Mesenchymal stem cell (in vitro differentiated cells and primary cell): ENCODE data around the gene DAB1.
A peak's percentile ranks its signal among the peaks of the same experiment; 100 is the strongest.

Experiments used
- DNase-seq: peaks from one replicate; pipeline ENCODE4 v3.0.0-alpha.2; 2013
- H2AFZ ChIP-seq: one replicate; pipeline ENCODE4 v1.6.1; 2013; ENCODE audit warnings: low read depth, mild to moderate bottlenecking, control low read depth, inconsistent platforms, low read length, moderate library complexity
- H2AK5ac ChIP-seq: 2 replicates; pipeline ENCODE4 v1.6.1; 2013; ENCODE audit warnings: low read length, moderate library complexity, mild to moderate bottlenecking, inconsistent platforms; ENCODE audit not compliant: severe bottlenecking
- H2BK120ac ChIP-seq: one replicate; pipeline ENCODE4 v1.6.1; 2013; ENCODE audit warnings: low read depth, mild to moderate bottlenecking, inconsistent platforms, low read length, moderate library complexity
- H2BK12ac ChIP-seq, 2 experiments: one replicate each; pipeline ENCODE4 v1.6.1; 2013; ENCODE audit warnings: inconsistent platforms in 2 of 2, low read length in 2 of 2, mild to moderate bottlenecking in 2 of 2, moderate library complexity in 2 of 2, control low read depth in 1 of 2
- H2BK15ac ChIP-seq: one replicate; pipeline ENCODE4 v1.6.1; 2013; ENCODE audit warnings: mild to moderate bottlenecking, low read depth, inconsistent platforms; ENCODE audit not compliant: poor library complexity, severe bottlenecking
- H2BK5ac ChIP-seq: 2 replicates; pipeline ENCODE4 v1.6.1; 2013; ENCODE audit warnings: low read depth, mild to moderate bottlenecking, low read length, control low read depth, inconsistent platforms; ENCODE audit not compliant: poor library complexity, severe bottlenecking
- H3K14ac ChIP-seq, 2 experiments: one replicate each; pipeline ENCODE4 v1.6.1; 2013; ENCODE audit warnings: inconsistent platforms in 2 of 2, low read length in 2 of 2, control low read depth in 1 of 2, mild to moderate bottlenecking in 1 of 2, moderate library complexity in 1 of 2
- H3K18ac ChIP-seq, 2 experiments: one replicate each; pipeline ENCODE4 v1.6.1; 2013; ENCODE audit warnings: inconsistent platforms in 2 of 2, low read length in 2 of 2, control low read depth in 1 of 2, low read depth in 1 of 2, mild to moderate bottlenecking in 1 of 2
- H3K23ac ChIP-seq, 2 experiments: one replicate each; pipeline ENCODE4 v1.6.1; 2013; ENCODE audit warnings: inconsistent platforms in 2 of 2, low read length in 2 of 2, mild to moderate bottlenecking in 2 of 2, moderate library complexity in 2 of 2, control low read depth in 1 of 2
- H3K27ac ChIP-seq: 2 replicates; pipeline ENCODE4 v1.5.1; 2013; ENCODE audit warnings: mild to moderate bottlenecking, moderate library complexity, low read length, control low read depth, inconsistent platforms; ENCODE audit not compliant: poor library complexity, severe bottlenecking
- H3K27me3 ChIP-seq, 2 experiments: 2 replicates each; pipeline versions ENCODE4 v1.6.1 to v1.7.0; 2013; ENCODE audit warnings: low read length in 2 of 2, mild to moderate bottlenecking in 2 of 2, moderate library complexity in 2 of 2, control low read depth in 1 of 2, inconsistent platforms in 1 of 2; ENCODE audit not compliant: control insufficient read depth in 1 of 2, insufficient read depth in 1 of 2
- H3K36me3 ChIP-seq, 2 experiments: 2 replicates each; pipeline versions ENCODE4 v1.6.1 to v1.7.0; 2013; ENCODE audit warnings: low read length in 2 of 2, control low read depth in 1 of 2, inconsistent platforms in 1 of 2, low read depth in 1 of 2, mild to moderate bottlenecking in 1 of 2; ENCODE audit not compliant: insufficient read depth in 2 of 2, control insufficient read depth in 1 of 2
- H3K4ac ChIP-seq, 2 experiments: one replicate each; pipeline ENCODE4 v1.6.1; 2013; ENCODE audit warnings: inconsistent platforms in 2 of 2, low read length in 2 of 2, mild to moderate bottlenecking in 2 of 2, moderate library complexity in 2 of 2, control low read depth in 1 of 2, low read depth in 1 of 2
- H3K4me1 ChIP-seq: 2 replicates; pipeline ENCODE4 v1.6.1; 2013; ENCODE audit warnings: low read depth, low read length, control low read depth; ENCODE audit not compliant: control insufficient read depth, insufficient read depth
- H3K4me2 ChIP-seq: 2 replicates; pipeline ENCODE4 v1.6.1; 2013; ENCODE audit warnings: low read length, mild to moderate bottlenecking, inconsistent platforms; ENCODE audit not compliant: poor library complexity, severe bottlenecking
- H3K4me3 ChIP-seq, 2 experiments: 2 replicates each; pipeline versions ENCODE4 v1.5.1 to v1.7.0; 2013; ENCODE audit warnings: low read length in 2 of 2, mild to moderate bottlenecking in 2 of 2, control low read depth in 1 of 2, low read depth in 1 of 2; ENCODE audit not compliant: insufficient read depth in 1 of 2
- H3K79me1 ChIP-seq: replicated peaks from 2 replicates; pipeline ENCODE4 v1.6.1; 2013; ENCODE audit warnings: mild to moderate bottlenecking, control low read depth, low read length, inconsistent platforms; ENCODE audit not compliant: poor library complexity, severe bottlenecking
- H3K9ac ChIP-seq: 2 replicates; pipeline ENCODE4 v1.7.0; 2013; ENCODE audit warnings: mild to moderate bottlenecking, low read length, moderate library complexity
- H3K9me3 ChIP-seq: 2 replicates; pipeline ENCODE4 v1.7.0; 2013; ENCODE audit warnings: mild to moderate bottlenecking, low read length; ENCODE audit not compliant: control insufficient read depth
- H4K8ac ChIP-seq: one replicate; pipeline ENCODE4 v1.6.1; 2013; ENCODE audit warnings: inconsistent platforms, mild to moderate bottlenecking, low read length, moderate library complexity
- H4K91ac ChIP-seq: one replicate; pipeline ENCODE4 v1.6.1; 2013; ENCODE audit warnings: mild to moderate bottlenecking, low read length, inconsistent platforms
- WGBS: methylation state at CpG from one replicate; pipeline ENCODE4 v1.1.7; 2013; ENCODE audit warnings: mixed read lengths; 5-methylcytosine and 5-hydroxymethylcytosine counted together

DAB1 gene

GRCh38 chr1:57138432-57139078 is 285.3 kb downstream of the DAB1 start:
- Histone ChIP-seq H3K9me3 (no peaks in the 10 kb centered on the region), H3K4me3 (no peak overlapping the region), H2BK12ac (no peak overlapping the region), H3K27ac (no peak overlapping the region), H2AFZ (no peak overlapping the region), H3K18ac (no peak overlapping the region), H3K79me1 (no peaks in the 10 kb centered on the region), H3K36me3 (no peaks in the 10 kb centered on the region), H3K27me3 (no peaks in the 10 kb centered on the region), H2BK15ac (no peak overlapping the region), H2AK5ac (no peak overlapping the region), H3K4me2 (no peak overlapping the region), H2BK5ac (no peak overlapping the region), H2BK120ac (no peak overlapping the region), H4K8ac (no peak overlapping the region), H3K4ac (no peak overlapping the region), H4K91ac (no peak overlapping the region), H3K23ac (no peak overlapping the region), H3K9ac (no peak overlapping the region), H3K4me1 (no peaks in the 10 kb centered on the region), H3K14ac (no peak overlapping the region)
- 93% methylated on average over 1 of the region's 2 CpGs for WGBS
- no peak for DNase-seq

GRCh38 chr1:57137980-57138379 is 285.9 kb downstream of the DAB1 start:
- WGBS = 65% methylated on average over 2 of the region's 2 CpGs
- no peak overlapping the region for H2BK120ac ChIP-seq

GRCh38 chr1:57134803-57135202 is 289.1 kb downstream of the DAB1 start:
- Histone ChIP-seq H2BK12ac (no peak overlapping the region), H2AK5ac (no peak overlapping the region)
- WGBS = no CpG with 5 or more reads among the region's 1 CpG

More at GRCh38 chr1:57137980-57138379, 285.9 kb downstream of the DAB1 start:
- Histone ChIP-seq H3K23ac (no peak overlapping the region), H3K36me3 (no peaks in the 10 kb centered on the region), H2BK12ac (no peak overlapping the region), H2AK5ac (no peak overlapping the region), H3K9ac (no peak overlapping the region), H3K9me3 (no peaks in the 10 kb centered on the region), H3K4me3 (no peak overlapping the region), H3K18ac (no peak overlapping the region), H3K27ac (no peak overlapping the region), H3K27me3 (no peaks in the 10 kb centered on the region), H3K4me1 (no peaks in the 10 kb centered on the region), H4K8ac (no peak overlapping the region), H3K4ac (no peak overlapping the region), H2BK15ac (no peak overlapping the region), H4K91ac (no peak overlapping the region), H2BK5ac (no peak overlapping the region), H3K4me2 (no peak overlapping the region), H3K79me1 (no peaks in the 10 kb centered on the region), H2AFZ (no peak overlapping the region), H3K14ac (no peak overlapping the region)
- DNase-seq = no peak

GRCh38 chr1:57133686-57134085 is 290.2 kb downstream of the DAB1 start:
- WGBS = no CpG with 5 or more reads among the region's 1 CpG

More at GRCh38 chr1:57134803-57135202, 289.1 kb downstream of the DAB1 start:
- H3K27ac ChIP-seq = no peak overlapping the region
- H3K9ac ChIP-seq = no peak overlapping the region
- DNase-seq = no peak
- no peaks in the 10 kb centered on the region for H3K9me3 ChIP-seq
- H2BK120ac ChIP-seq = no peak overlapping the region
- H2BK15ac ChIP-seq = no peak overlapping the region
- H4K91ac ChIP-seq = no peak overlapping the region
- H3K36me3 ChIP-seq = no peaks in the 10 kb centered on the region
- no peak overlapping the region for H3K14ac ChIP-seq
- H3K4me1 ChIP-seq = no peaks in the 10 kb centered on the region
- H2BK5ac ChIP-seq = no peak overlapping the region
- H4K8ac ChIP-seq = no peak overlapping the region
- no peak overlapping the region for H3K4ac ChIP-seq
- H3K4me3 ChIP-seq = no peak overlapping the region
- H3K27me3 ChIP-seq = no peaks in the 10 kb centered on the region
- H3K79me1 ChIP-seq = no peaks in the 10 kb centered on the region
- H3K23ac ChIP-seq = no peak overlapping the region
- no peak overlapping the region for H3K4me2 ChIP-seq
- no peak overlapping the region for H2AFZ ChIP-seq
- no peak overlapping the region for H3K18ac ChIP-seq

More at GRCh38 chr1:57133686-57134085, 290.2 kb downstream of the DAB1 start:
- H4K8ac ChIP-seq = no peak overlapping the region
- H3K27ac ChIP-seq = no peak overlapping the region
- no peak overlapping the region for H2AK5ac ChIP-seq
- no peak overlapping the region for H2BK5ac ChIP-seq
- H2AFZ ChIP-seq = no peak overlapping the region
- H3K18ac ChIP-seq = no peak overlapping the region
- DNase-seq = no peak
- H3K23ac ChIP-seq = no peak overlapping the region
- no peak overlapping the region for H4K91ac ChIP-seq
- no peak overlapping the region for H2BK12ac ChIP-seq
- H3K4ac ChIP-seq = no peak overlapping the region
- no peaks in the 10 kb centered on the region for H3K79me1 ChIP-seq
- peak overlapping the region; percentile 33 for H3K9ac ChIP-seq
- H2BK120ac ChIP-seq = no peak overlapping the region
- no peak overlapping the region for H2BK15ac ChIP-seq
- H3K36me3 ChIP-seq = no peaks in the 10 kb centered on the region
- no peaks in the 10 kb centered on the region for H3K27me3 ChIP-seq
- no peaks in the 10 kb centered on the region for H3K9me3 ChIP-seq
- H3K14ac ChIP-seq = no peak overlapping the region
- H3K4me1 ChIP-seq = no peaks in the 10 kb centered on the region
- H3K4me3 ChIP-seq = no peak overlapping the region
- H3K4me2 ChIP-seq = no peak overlapping the region
